Frontal cortex (tissue), 4 donors: ENCODE measurements around the gene CXorf66. TPM values are rescaled to one million over a fixed set of nuclear protein-coding genes. Genes with fewer than 3 reads are reported as not detected.
A peak's percentile ranks its signal among the peaks of the same experiment; 100 is the strongest.
"Not testable (repeated sequence)": the region's sequence is repeated elsewhere in the genome, so short reads cannot be mapped to it uniquely, and the experiment has no call there.

Experiments used
- DNase-seq, 2 donors: peaks; one replicate each; pipeline ENCODE4 v3.0.0; 2012; ENCODE audit warnings: low spot score in 2 of 2
- FAIRE-seq: peaks from 2 replicates; lab custom pipeline; 2012; peaks lifted over from hg19 to GRCh38; lab: Jason Lieb, UNC
- total RNA-seq: library from RNA; depleted of rRNA; stranded (reverse); fragments of >200 nt; gene quantifications from one replicate; pipeline ENCODE4 v1.2.3, GENCODE V29; 2014
- donor health status: control.
- donor health status: control.
- donor health status: control.

Gene CXorf66, protein sequence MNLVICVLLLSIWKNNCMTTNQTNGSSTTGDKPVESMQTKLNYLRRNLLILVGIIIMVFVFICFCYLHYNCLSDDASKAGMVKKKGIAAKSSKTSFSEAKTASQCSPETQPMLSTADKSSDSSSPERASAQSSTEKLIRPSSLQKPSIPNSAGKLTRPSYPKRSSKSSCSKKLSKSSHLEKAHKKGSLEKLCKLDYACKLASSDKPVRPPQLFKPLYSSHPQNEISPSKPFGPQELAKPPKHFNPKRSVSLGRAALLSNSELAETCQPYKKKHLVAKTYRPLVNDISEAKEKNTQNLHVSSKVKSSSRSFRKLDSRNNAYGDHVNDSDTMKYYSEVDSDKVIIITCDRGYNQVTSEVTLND
- total RNA-seq: not detected

DNA sequence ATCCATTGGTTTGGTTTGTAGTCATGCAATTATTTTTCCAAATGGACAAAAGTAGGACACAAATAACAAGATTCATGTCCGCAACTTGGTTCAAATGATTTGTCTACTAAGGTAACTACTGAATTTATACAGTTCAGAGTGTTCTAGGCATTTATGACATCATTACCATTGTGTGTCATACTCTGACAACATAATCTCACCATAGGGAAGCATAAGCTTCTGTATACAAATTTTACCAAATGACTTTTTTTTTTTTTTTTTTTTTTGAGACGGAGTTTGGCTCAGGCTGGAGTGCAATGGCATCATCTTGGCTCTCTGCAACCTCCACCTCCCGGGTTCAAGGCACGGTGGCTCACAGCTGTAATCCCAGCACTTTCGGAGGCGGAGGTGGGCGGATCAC, at the start of gene CXorf66:
Gene CXorf66 (minus strand): TSS at position 101 of the 400 bp plus-strand sequence. CDS start 25 bp downstream, at position 76.
- no peak for DNase-seq
- FAIRE-seq: no peak

DNA sequence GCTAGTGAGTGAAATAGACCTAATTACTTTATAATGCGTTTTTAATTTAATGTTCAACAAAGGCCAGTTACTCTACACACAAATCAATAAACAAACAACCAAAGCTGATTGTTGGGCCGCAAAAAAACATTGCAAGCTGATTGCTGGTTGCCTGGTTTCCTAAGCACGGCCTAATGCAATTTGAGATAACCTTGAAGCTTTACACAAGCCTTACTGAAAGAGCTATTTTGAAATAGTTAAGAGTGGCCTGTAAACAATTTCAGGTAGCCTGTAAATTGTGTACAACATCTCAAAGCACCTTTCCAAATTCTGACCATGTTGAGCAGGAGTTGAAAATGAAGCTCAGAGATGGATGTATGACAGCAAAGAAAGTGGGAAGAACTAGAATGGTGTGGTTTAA, 17.5 kb upstream of the CXorf66 start:
- FAIRE-seq: no peak
- no peak for DNase-seq

DNA sequence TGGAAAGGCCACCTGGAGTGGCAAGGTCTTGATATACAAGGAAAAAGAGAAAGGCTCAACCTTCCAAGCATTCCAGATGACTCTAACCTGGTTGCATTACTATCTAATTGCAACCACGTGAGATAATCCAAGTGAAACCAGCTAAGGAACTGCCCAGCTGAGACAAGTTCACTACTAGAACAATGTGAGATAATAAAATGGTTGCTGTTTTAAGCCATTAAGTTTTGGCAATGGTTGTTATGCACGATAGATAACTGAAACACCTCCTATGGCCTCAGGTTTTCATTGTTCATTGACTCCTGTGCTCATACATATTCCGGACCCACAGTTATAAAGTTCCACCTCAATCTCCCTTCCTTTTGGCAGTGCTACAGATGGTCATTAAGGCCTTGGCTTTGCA, 9.2 kb upstream of the CXorf66 start:
- FAIRE-seq (no peak), DNase-seq (no peak)

DNA sequence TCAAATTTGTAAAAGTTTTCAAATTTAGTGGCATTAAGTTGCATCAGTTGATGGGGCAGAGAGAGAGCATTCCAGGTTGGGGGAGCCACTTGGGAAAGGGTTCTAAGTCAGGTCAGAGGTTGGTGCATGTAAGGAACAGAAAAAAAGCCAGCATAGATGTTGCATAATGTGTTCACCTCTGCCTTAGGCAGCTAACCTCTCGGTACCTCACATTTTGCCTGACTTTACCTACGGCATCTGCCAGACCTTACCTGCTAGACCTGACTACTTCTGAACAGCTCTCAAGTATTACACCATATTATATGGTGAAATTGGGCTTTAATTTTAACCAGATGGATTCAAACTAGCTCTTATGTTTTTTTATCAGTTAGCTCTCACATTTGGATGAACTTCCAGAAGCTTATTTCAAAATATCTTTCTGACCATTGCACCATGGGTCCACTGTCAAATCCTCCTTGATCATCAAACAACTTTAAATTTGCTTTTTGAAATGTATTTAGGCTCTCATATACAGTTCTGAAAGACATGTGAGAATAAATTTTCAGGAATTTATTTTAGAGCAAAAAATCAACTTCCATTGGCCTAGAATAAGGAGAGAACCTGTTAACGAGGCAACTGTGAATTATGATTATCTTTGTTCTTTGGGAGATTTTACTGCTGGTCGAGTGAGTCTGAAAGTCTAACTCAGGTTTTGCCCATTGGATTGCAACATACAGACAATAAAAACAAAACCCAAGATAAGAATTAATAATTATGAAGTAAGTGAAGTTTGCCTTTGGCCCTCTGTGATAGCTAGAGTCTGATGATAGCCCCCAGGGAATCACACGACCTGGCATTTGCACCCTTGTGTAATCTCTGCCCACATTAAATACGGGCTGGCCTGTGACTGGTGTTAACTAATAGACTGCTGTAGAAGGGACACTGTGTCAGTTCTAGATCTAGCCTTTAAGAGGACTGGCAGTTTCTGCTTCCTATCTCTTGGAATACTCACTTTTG, 7.6 kb upstream of the CXorf66 start:
- FAIRE-seq (no peak), DNase-seq (no peak)

DNA sequence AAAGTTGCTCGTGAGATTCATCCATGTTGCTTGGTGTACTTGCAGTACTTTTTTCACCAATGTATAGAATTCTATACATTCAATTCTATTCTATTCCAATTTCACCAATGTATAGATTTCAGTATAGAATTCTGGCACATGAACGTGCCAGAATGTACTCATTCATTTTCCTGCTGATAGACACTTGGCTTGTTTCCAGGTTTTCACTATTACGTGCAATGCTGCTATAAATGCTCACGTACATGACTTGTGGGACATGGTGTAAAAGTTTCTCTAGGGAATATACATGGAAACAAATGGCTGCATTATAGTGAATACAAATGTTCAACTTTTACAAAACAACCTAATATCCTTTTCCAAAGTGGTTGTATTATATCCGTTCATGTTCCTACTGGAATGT, 6.8 kb upstream of the CXorf66 start:
- DNase-seq (no peak), FAIRE-seq (no peak)

DNA sequence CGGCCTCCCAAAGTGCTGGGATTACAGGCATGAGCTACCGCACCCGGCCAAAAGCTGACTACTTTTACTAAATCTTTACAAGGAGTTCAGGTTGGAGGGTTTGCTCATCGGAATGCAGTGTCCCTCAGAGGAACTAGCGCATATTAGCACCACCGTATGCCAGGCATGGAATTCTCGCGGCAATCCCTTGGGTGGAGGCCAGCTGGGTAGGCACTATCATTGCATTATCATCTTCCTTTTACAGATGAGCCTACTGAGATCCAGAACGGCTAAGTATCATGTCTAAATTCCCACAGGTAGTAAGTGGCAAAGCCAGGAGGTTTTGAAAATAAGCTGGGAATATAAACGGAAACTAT, 6.1 kb upstream of the CXorf66 start:
- DNase-seq (no peak), FAIRE-seq (no peak)

DNA sequence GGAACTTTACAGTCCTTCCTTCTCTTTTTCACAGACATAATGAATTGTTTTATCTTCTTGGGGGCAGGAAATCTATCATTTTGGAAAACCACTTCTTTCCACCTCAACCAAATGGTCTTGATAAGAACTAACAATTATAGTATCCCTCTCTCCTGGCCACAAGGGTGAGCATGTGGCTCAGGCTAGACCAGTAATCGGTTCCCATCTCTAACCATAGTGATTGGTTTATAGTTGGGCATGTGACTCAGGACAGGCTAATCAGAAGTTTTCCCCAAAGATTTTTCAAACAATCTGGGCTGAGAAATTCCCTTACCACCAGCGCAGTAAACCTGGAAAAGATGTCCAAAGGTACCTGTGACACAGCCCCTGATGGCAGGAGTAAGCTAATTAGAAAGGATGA, 4.0 kb upstream of the CXorf66 start:
- DNase-seq (no peak), FAIRE-seq (no peak)

DNA sequence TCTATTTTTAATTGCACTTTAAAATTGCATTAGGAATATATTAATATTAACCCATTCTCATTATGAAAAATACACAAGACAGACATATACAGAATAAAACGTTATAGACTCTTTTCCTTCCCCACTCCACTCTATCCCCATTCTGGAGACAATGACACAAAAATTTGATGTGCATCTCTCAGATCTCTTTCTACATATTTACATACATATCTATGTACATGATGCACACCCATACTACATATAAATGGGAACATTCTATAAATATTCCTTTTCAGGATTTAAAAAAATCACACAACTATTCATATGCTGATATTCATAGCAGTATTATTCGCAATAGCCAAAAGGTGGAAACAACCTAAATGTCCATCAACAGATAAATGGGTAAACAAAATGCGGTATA, 2.4 kb upstream of the CXorf66 start:
- FAIRE-seq (no peak), DNase-seq (no peak)

DNA sequence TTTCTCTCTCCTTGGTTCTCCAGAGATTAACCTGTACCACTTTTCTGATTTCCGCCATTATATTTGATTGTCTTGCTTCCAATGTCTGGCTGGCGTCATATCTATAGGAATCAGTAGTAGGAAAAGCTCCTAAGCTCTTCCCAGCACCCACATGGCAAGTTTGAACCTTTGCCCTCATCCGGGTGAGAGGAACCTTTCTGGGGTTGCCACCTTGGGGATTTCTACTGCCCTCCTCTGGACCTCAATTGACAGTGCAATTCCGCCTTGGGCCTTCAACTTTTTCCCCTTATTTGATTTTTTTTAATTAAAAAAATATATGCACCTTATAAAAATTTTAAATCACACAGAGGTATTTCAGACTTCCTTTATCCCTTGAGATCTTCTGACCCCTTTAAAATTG, 2.0 kb upstream of the CXorf66 start:
- no peak for DNase-seq
- FAIRE-seq: no peak

DNA sequence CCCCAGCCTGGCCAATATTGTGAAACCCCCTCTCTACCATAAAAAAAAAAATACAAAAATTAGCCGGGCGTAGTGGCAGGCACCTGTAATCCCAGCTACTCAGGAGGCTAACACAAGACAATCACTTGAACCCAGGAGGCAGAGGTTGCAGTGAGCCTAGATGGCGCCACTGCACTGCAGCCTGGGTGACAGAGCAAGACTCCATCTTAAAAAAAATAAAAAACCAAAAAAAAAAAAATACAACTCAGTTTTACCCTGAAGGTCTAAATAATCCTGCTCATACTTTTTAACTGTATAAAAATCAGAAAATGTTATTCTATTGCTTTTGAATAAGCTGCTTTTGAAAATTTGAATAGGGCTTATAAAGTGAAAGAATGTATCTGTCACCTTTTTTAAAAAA, 838 bp upstream of the CXorf66 start:
- not testable (repeated sequence) for DNase-seq, FAIRE-seq

DNA sequence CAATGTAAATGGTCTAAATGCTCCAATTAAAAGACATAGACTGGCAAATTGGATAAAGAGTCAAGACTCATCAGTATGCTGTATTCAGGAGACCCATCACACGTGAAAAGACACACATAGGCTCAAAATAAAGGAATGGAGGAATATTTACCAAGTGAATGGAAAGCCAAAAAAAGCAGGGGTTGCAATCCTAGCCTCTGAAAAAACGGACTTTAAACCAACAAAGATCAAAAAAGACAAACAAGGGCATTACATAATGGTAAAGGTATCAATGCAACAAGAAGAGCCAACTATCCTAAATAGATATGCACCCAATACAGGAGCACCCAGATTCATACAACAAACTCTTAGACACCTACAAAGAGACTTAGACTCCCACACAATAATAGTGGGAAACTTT, 4.2 kb downstream of the CXorf66 start:
- not testable (repeated sequence) for FAIRE-seq, DNase-seq

DNA sequence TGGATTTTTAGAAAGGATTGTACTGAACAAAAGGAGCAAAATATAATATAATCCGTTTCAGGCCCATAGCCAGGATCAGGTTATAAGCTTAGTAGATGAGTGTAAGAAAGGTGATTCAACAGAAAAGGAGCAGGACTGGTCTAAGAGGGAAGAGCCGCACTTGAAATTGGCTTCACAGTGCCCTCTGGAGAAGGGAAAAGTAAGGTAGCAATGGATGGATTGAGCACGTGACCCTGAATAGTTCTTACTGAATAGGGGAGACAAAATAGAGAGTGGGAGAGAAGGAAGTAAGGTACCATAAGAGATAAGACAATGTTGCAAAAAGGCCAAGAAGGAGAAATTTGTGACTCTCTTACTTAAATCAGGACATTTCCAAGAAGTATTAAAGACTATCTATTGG, 15.6 kb downstream of the CXorf66 start:
- DNase-seq: no peak
- FAIRE-seq: no peak

DNA sequence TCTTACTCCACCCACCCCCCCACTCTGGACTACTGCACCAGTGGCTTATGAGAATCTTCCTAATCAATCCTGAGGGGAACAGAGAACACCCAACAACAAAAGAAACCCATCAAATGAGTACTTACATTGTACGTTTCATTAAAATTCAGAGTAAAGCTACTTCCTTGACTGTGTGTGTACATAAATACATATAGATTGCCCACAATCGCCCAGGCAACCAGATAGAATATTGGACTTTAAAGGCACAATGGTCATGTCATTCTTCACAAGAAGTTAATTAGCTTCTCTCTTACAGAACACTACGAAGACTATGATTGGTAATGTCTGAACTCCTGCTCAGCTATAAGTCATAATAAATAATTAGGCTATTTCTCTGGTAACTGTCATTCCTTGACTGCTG, 20.2 kb downstream of the CXorf66 start:
- no peak for DNase-seq
- FAIRE-seq: no peak

DNA sequence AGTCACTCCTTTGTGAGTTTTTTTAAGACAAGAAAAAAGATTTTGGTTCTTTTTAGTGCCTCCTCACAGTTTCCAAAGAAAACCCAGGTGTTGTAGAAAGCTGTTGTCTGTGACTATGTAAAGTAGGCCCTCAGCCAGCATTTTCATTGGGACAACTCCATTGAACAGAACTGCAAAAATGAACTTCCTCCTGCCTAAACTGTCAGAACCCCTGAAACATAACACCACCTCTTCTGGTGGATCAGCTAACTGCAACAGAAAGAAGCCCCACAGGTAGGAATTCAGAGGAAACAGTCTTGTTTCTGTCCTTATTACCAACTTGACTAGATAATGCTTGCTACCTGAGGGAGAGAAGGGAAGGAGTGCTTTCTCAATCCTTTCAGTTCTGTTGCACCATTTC, 29.1 kb downstream of the CXorf66 start:
- DNase-seq (no peak), FAIRE-seq (no peak)

DNA sequence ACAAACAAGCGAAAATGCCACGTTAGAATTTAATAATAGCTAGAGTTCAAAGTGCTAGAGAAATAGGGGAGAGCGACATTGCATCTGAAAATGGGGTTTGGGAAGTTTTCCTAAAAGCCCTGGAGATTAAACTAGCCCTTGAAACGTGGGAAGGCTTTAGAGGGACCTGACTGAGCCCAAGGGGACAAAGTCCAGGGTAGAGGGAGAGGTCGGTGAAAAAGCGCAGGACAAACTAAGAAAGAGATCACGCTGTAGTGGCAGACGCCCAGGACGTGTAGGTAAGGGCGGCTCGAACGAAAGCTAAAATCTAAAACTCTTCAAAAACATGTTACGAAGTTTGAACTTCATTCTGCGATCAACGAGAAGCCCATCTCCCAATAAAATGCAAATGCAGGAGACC, 31.4 kb downstream of the CXorf66 start:
- no peak for FAIRE-seq

DNA sequence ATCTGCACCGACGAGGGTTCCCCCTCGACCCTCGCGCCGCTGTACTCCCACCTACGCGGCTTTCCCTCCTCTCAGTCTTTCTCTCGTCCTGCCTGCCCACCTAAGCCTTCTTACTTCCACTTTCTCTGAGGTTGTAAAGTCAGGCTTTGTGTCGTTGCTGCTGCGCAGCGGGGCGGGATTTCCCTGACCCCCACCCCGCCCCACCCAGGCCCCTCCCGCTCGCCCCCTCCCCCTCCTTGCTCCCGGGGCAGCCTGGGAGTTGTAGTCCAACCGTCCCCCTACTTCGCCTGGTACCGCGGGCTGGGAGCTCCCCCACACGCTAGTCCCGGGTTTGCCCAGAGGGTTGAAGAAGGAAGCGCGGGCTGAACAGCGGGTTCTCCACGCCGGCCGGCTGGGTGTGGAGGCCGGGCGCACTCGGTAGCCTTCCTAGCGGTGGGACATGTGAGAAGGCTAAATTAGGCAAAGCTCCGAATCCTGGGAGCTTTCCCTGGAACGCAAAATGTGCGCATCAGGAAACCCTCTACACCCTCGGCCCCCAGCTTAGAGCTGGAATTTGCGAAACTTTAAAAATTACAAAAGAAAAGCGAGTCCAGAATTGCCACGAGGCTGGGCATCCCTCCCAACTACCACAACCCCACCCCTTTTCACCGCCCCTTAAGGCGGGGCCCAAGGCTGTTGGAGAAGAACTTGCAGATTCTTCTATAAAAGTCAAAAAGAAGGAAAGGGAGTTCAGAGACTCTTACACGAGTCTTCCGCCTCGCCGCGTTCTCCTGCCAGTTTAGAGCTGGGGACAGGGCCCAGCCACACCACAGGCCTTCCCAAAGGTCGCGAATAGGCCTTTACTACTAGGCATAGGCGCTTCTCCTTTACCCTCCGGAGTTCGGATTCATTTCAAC, 32.2 kb downstream of the CXorf66 start, which contains the start of gene ATP11C:
Gene ATP11C (minus strand): TSS at position 153 of the 896 bp plus-strand sequence. CDS start 1,011 bp downstream, outside the sequence.
- FAIRE-seq (no peak), DNase-seq (peak; percentile 68 to 70)

More for the DNA sequence above, 31.4 kb downstream of the CXorf66 start:
- DNase-seq: no peak

DNA sequence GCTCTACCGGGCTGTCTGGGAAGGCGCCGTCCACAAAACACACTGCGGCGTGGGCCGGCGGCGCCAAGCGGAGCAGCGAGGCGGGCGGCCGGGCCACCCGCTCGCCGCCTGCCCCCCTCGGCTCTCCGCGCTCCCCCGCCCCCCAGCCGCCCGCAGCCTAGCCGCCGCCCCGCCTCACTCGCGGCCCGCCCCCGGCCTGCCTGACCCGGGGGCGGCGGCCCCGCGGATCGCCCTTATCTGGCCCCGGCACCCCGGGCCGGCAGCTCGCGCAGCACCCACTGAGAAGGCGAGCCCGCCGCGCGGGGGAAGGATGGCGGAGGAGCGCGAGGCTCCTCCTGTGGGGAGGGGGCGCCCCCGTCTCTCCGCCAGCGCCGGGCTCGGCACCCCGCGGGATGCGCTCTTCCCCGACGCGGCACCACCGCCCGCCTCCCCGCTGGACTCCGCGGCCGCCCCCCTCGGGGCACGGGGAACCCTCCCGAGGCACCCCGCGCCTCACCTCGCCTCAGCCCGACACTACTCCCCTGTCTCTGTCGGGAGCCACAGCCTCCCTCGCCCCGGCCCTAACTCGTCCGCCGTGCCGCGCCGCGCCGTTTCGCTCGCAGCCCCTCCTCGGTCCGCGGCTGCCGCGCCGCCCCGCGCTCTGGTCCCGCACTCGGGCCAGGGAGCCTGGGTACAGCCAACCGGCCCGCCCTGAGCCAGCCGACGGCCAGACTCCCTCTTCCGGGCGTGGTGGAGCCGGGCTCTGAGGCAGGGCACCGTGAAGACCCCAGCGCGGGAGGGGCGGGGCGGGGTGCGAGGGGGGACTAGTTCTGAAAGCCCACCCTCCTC, 33.0 kb downstream of the CXorf66 start:
- no peak for FAIRE-seq
- peak; percentile 50 to 56 for DNase-seq

DNA sequence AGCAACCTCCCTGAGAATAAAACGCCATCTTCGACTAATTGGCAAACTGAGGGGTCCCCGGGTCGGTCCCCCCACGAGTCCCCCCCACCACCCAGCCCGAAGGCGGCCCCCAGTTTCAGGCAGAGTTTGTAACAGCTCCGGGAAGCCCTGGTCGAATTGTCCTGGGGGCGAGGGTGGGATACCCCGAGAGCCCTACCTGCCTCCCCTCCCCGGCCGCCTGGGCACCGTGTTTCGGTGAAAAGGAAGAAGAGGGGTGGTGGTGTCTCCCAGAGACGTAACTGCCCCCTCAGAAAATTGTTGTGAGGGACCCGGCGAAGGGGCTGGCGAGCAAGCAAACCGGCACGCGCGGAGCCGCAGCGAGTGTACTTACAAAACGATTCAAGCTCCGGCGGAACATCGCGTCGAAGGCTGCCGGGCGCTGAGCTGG, 33.7 kb downstream of the CXorf66 start:
- DNase-seq: no peak
- FAIRE-seq: no peak
